Stimulated activated CD4-positive, alpha-beta T cell treated with anti-CD3 and anti-CD28 coated beads, Interleukin-12 subunit alpha, Interleukin-12 subunit beta, amount 100 ng/mL, for 48 hours (primary cell): ENCODE measurements around the gene ARID5A.
"Not testable (repeated sequence)": the region's sequence is repeated elsewhere in the genome, so short reads cannot be mapped to it uniquely, and the experiment has no call there.

Source experiments
- DNase-seq, 3 donors: peaks; one replicate each; pipeline ENCODE4 v3.0.0-alpha.2; 2020; ENCODE audit warnings: low read depth in 2 of 3, low spot score in 1 of 3

ARID5A gene

GRCh38 chr2:96554293-96555145 lies 18.0 kb downstream of the ARID5A start:
- DNase-seq, result peak; percentile 43 to 56 (median 51)

- no peak for DNase-seq
Observed at GRCh38 chr2:96555146-96555610, 18.6 kb downstream of the ARID5A start.

GRCh38 chr2:96556441-96557330 lies 20.1 kb downstream of the ARID5A start:
- peak in 2 of 3 donors; percentile 56 to 68 for DNase-seq

- DNase-seq, result not testable (repeated sequence)
Observed at GRCh38 chr2:96557421-96557820, 20.9 kb downstream of the ARID5A start.

GRCh38 chr2:96558061-96558460 lies 21.5 kb downstream of the ARID5A start:
- DNase-seq, result no peak

GRCh38 chr2:96558485-96558884 lies 21.9 kb downstream of the ARID5A start:
- DNase-seq, result no peak

- no peak for DNase-seq
Observed at GRCh38 chr2:96564026-96564425, 27.5 kb downstream of the ARID5A start.

- no peak for DNase-seq
Observed at GRCh38 chr2:96564563-96564962, 28.0 kb downstream of the ARID5A start.

- DNase-seq, result no peak
Observed at GRCh38 chr2:96565111-96565510, 28.6 kb downstream of the ARID5A start.

GRCh38 chr2:96568094-96568493 lies 31.5 kb downstream of the ARID5A start:
- DNase-seq, result no peak

- DNase-seq, result no peak
Observed at GRCh38 chr2:96574364-96574763, 37.8 kb downstream of the ARID5A start.

GRCh38 chr2:96575785-96576456 lies 39.4 kb downstream of the ARID5A start:
- DNase-seq, result no peak

GRCh38 chr2:96577501-96577900 lies 40.9 kb downstream of the ARID5A start:
- DNase-seq, result no peak

GRCh38 chr2:96578731-96579130 lies 42.2 kb downstream of the ARID5A start:
- no peak for DNase-seq

- DNase-seq, result no peak
Observed at GRCh38 chr2:96579422-96579821, 42.9 kb downstream of the ARID5A start.

- DNase-seq, result no peak
Observed at GRCh38 chr2:96580771-96581170, 44.2 kb downstream of the ARID5A start.

- no peak for DNase-seq
Observed at GRCh38 chr2:96584017-96584416, 47.5 kb downstream of the ARID5A start.

GRCh38 chr2:96587843-96588242 lies 51.3 kb downstream of the ARID5A start:
- no peak for DNase-seq

GRCh38 chr2:96591054-96591453 lies 54.5 kb downstream of the ARID5A start:
- no peak for DNase-seq

GRCh38 chr2:96591494-96591893 lies 54.9 kb downstream of the ARID5A start:
- no peak for DNase-seq

GRCh38 chr2:96594282-96594681 lies 57.7 kb downstream of the ARID5A start:
- DNase-seq, result no peak
